HepG2 (cell line): ENCODE data around the gene MYO19. TPM values are rescaled to one million over a fixed set of nuclear protein-coding genes. Genes with fewer than 3 reads are reported as not detected.

Source experiments
- AGO2 ChIP-seq: fragments of 200-400 bp; formaldehyde crosslinking; optimal IDR thresholded peaks from 2 replicates; pipeline ENCODE3; 2017; ENCODE audit warnings: mild to moderate bottlenecking, low read depth, low read length, moderate library complexity
- DNMT3B ChIP-seq: conservative IDR thresholded peaks from 2 replicates; pipeline ENCODE4 v1.6.1; 2016; ENCODE audit warnings: missing biosample characterization, control low read depth
- E2F1 ChIP-seq: sonication (generic); formaldehyde crosslinking; IDR thresholded peaks from 2 replicates; pipeline ENCODE4 v1.5.0; 2020; ENCODE audit warnings: missing genetic modification reagents
- ELF4 ChIP-seq: sonication (generic); formaldehyde crosslinking; IDR thresholded peaks from 2 replicates; pipeline ENCODE4 v1.5.0; 2020; ENCODE audit warnings: missing genetic modification reagents, mild to moderate bottlenecking, moderate library complexity, borderline replicate concordance
- HNRNPK ChIP-seq: fragments of 200-400 bp; formaldehyde crosslinking; IDR thresholded peaks from 2 replicates; pipeline ENCODE4 v1.6.1; 2018; ENCODE audit warnings: low read length, low read depth, moderate library complexity, mild to moderate bottlenecking; ENCODE audit not compliant: poor library complexity, severe bottlenecking
- IRF2 ChIP-seq: IDR thresholded peaks from 2 replicates; pipeline ENCODE4 v1.6.1; 2018; ENCODE audit warnings: missing genetic modification reagents, missing compliant biosample characterization
- MAFG ChIP-seq: sonication (generic); formaldehyde crosslinking; IDR thresholded peaks from 2 replicates; pipeline ENCODE4 v1.5.1; 2020; ENCODE audit warnings: mild to moderate bottlenecking, missing genetic modification reagents
- MAZ ChIP-seq, 2 experiments: sonication (generic) in 1 of 2; formaldehyde crosslinking in 1 of 2; IDR thresholded peaks; 2 replicates each; pipeline versions ENCODE4 v1.5.0 to v1.6.1; 2012 to 2020; ENCODE audit warnings: low read depth in 2 of 2, mild to moderate bottlenecking in 2 of 2, borderline replicate concordance in 1 of 2, improper control_type of control experiment in 1 of 2, low read length in 1 of 2, missing genetic modification reagents in 1 of 2, moderate library complexity in 1 of 2
- PCBP1 ChIP-seq: fragments of 200-400 bp; formaldehyde crosslinking; IDR thresholded peaks from 2 replicates; pipeline ENCODE4 v1.6.1; 2017; ENCODE audit warnings: mild to moderate bottlenecking, low read depth, low read length, borderline replicate concordance
- RBM22 ChIP-seq: fragments of 200-400 bp; formaldehyde crosslinking; optimal IDR thresholded peaks from 2 replicates; pipeline ENCODE3; 2017; ENCODE audit warnings: mild to moderate bottlenecking, low read length, moderate library complexity
- SALL1 ChIP-seq: sonication (generic); formaldehyde crosslinking; IDR thresholded peaks from 2 replicates; pipeline ENCODE4 v1.8.0; 2022; ENCODE audit warnings: mild to moderate bottlenecking, missing genetic modification reagents
- TCF12 ChIP-seq, 2 experiments: fragments of 450-650 bp in 1 of 2; sonication (generic) in 1 of 2; formaldehyde crosslinking in 1 of 2; IDR thresholded peaks; 2 replicates each; pipeline versions ENCODE4 v1.6.1 to v1.8.0; 2017 to 2022; ENCODE audit warnings: antibody characterized with exemption in 1 of 2, mild to moderate bottlenecking in 1 of 2, missing genetic modification reagents in 1 of 2, moderate library complexity in 1 of 2
- ZKSCAN5 ChIP-seq: sonication (generic); formaldehyde crosslinking; IDR thresholded peaks from 2 replicates; pipeline ENCODE4 v1.5.1; 2020; ENCODE audit warnings: mild to moderate bottlenecking, missing genetic modification reagents
- ZNF12 ChIP-seq: sonication (generic); formaldehyde crosslinking; IDR thresholded peaks from 2 replicates; pipeline ENCODE4 v1.5.0; 2020; ENCODE audit warnings: missing genetic modification reagents
- ZNF160 ChIP-seq: sonication (generic); formaldehyde crosslinking; IDR thresholded peaks from 2 replicates; pipeline ENCODE4 v1.8.0; 2022; ENCODE audit warnings: mild to moderate bottlenecking, inconsistent platforms, missing genetic modification reagents
- ZNF333 ChIP-seq: sonication (generic); formaldehyde crosslinking; IDR thresholded peaks from 2 replicates; pipeline ENCODE4 v1.4.0; 2020; ENCODE audit warnings: mild to moderate bottlenecking, missing genetic modification reagents, borderline replicate concordance
- ZNF354B ChIP-seq: sonication (generic); formaldehyde crosslinking; IDR thresholded peaks from 2 replicates; pipeline ENCODE4 v1.8.0; 2022; ENCODE audit warnings: mild to moderate bottlenecking, missing genetic modification reagents
- ZNF615 ChIP-seq: sonication (generic); formaldehyde crosslinking; IDR thresholded peaks from 2 replicates; pipeline ENCODE4 v1.5.0; 2020; ENCODE audit warnings: mild to moderate bottlenecking, missing genetic modification reagents, borderline replicate concordance
- ZNF709 ChIP-seq: sonication (generic); formaldehyde crosslinking; IDR thresholded peaks from 2 replicates; pipeline ENCODE4 v1.5.0; 2020; ENCODE audit warnings: mild to moderate bottlenecking, missing genetic modification reagents
- polyA plus RNA-seq, 8 experiments: library from polyadenylated mRNA; depleted of rRNA in 3 of 8; stranded (reverse) in 7 of 8; unstranded in 1 of 8; fragments of >200 nt; fragmentation: Illumina TruSeq in 4 of 8; extraction: Trizol in 4 of 8; gene quantifications; 2 replicates each; pipeline versions ENCODE4 v1.2.1 to v1.2.3, GENCODE V29; 2011 to 2016; ENCODE audit warnings: low read depth in 4 of 8, missing spikeins in 1 of 8, mixed read lengths in 1 of 8; ENCODE audit not compliant: insufficient read depth in 1 of 8
- total RNA-seq, 5 experiments: library from RNA; depleted of rRNA; stranded (reverse); fragments of >200 nt; fragmentation: Illumina TruSeq; extraction: Trizol; gene quantifications; 2 replicates each; pipeline ENCODE4 v1.2.3, GENCODE V29; 2016; ENCODE audit warnings: low read depth in 1 of 5
- TF ChIP-seq, protein P1 (sequence below): IDR thresholded peaks from 2 replicates; pipeline ENCODE4 v1.6.1; 2018; ENCODE audit warnings: missing genetic modification reagents, mild to moderate bottlenecking, missing compliant biosample characterization
- TF ChIP-seq, protein P2 (sequence below): IDR thresholded peaks from 2 replicates; pipeline ENCODE4 v1.6.1; 2016
- TF ChIP-seq, protein P3 (sequence below): sonication (generic); formaldehyde crosslinking; IDR thresholded peaks from 2 replicates; pipeline ENCODE4 v1.8.1; 2022; ENCODE audit warnings: mild to moderate bottlenecking, missing genetic modification reagents

Gene MYO19
- total and polyA plus RNA-seq, 2 of the 13 experiments (the other 11 are each of a cell fraction or from before 2014, with no cell fraction given): 75.7 to 82.3 TPM

DNA sequence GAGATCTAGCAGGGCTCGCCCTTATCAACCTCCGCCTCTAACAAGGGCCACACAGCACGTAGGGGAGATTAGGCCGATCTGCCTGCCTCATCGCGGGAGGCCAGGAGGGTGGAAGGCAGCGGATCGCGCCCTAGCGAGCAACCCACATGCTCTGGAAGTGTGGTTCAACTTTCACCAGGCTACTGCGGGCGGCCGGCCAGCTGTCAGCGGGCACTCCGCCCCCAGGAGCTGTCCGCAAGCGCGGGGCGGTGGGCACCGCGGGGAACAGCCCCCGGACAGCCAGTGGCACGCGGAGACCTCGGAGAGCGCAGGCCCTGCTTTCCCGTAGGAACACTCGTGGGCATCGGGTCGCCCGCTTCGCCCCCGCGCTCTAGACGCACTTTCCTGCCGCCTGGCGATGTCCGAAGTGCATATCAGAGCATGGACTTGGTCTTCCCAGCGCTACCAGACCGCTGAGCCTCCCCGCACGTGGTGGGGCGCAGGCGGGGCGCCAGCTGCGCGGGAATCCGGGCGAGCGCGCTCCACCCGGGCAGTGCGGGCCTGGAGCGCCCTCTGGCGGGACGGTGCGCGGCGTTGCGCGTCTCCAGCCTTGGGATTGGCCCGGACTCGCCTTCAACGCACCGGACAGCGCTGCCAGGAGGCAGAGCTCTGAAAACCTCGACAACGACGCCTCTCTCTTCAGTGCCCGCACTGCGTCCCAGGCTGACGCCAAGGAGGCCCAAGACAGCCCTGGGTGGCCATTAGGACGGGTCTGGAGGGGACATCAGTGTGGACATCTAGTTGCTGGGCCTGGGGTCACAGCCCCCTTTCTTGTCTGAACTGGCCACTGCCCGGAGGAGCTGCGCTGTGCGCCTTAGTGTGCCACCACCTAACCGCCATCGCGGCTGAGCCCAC, 51.8 kb downstream of the MYO19 start (continued):
- TF ChIP-seq PCBP1 (no peak), DNMT3B (no peak), ZNF333 (CRISPR knock-in tag) (0 out of 2 replicates have a peak, but pooled peaks have one; percentile 11), MAZ (IDR thresholded peaks at IDR 0.05; ENCODE audit: borderline replicate concordance, low read depth, low read length) (no peak), MAZ (CRISPR knock-in tag; IDR thresholded peaks at IDR 0.05; ENCODE audit: low read depth) (peak; percentile 81; the same call in 1 of the 2 replicates), RBM22 (no peak), SALL1 (CRISPR knock-in tag) (peak; percentile 95), ZNF709 (CRISPR knock-in tag) (peak; percentile 84), ZKSCAN5 (CRISPR knock-in tag) (no peak), MAFG (no peak), E2F1 (CRISPR knock-in tag) (peak; percentile 94), ELF4 (CRISPR knock-in tag) (no peak), IRF2 (no peak), ZNF12 (CRISPR knock-in tag) (no peak), ZNF615 (CRISPR knock-in tag) (no peak), TCF12 (IDR thresholded peaks at IDR 0.05) (no peak), TCF12 (CRISPR knock-in tag; IDR thresholded peaks at IDR 0.05) (0 out of 2 replicates have a peak, but pooled peaks have one; percentile 60), ZNF160 (CRISPR knock-in tag) (peak; percentile 87), AGO2 (no peak), HNRNPK (no peak), ZNF354B (CRISPR knock-in tag) (no peak; the same call in 1 of the 2 replicates)
- TF ChIP-seq, protein P1, sequence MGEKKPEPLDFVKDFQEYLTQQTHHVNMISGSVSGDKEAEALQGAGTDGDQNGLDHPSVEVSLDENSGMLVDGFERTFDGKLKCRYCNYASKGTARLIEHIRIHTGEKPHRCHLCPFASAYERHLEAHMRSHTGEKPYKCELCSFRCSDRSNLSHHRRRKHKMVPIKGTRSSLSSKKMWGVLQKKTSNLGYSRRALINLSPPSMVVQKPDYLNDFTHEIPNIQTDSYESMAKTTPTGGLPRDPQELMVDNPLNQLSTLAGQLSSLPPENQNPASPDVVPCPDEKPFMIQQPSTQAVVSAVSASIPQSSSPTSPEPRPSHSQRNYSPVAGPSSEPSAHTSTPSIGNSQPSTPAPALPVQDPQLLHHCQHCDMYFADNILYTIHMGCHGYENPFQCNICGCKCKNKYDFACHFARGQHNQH (CRISPR knock-in tag): peak; percentile 53; the same call in 1 of the 2 replicates
- TF ChIP-seq, protein P2, sequence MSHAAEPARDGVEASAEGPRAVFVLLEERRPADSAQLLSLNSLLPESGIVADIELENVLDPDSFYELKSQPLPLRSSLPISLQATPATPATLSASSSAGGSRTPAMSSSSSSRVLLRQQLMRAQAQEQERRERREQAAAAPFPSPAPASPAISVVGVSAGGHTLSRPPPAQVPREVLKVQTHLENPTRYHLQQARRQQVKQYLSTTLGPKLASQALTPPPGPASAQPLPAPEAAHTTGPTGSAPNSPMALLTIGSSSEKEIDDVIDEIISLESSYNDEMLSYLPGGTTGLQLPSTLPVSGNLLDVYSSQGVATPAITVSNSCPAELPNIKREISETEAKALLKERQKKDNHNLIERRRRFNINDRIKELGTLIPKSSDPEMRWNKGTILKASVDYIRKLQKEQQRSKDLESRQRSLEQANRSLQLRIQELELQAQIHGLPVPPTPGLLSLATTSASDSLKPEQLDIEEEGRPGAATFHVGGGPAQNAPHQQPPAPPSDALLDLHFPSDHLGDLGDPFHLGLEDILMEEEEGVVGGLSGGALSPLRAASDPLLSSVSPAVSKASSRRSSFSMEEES (CRISPR knock-in tag): 0 out of 2 replicates have a peak, but pooled peaks have one; percentile 33
- TF ChIP-seq, protein P3, sequence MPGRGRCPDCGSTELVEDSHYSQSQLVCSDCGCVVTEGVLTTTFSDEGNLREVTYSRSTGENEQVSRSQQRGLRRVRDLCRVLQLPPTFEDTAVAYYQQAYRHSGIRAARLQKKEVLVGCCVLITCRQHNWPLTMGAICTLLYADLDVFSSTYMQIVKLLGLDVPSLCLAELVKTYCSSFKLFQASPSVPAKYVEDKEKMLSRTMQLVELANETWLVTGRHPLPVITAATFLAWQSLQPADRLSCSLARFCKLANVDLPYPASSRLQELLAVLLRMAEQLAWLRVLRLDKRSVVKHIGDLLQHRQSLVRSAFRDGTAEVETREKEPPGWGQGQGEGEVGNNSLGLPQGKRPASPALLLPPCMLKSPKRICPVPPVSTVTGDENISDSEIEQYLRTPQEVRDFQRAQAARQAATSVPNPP: peak; percentile 85; the same call in 1 of the 2 replicates
